Aorta (tissue), 5 donors: ENCODE results near the gene TBXA2R. TPM values are rescaled to one million over a fixed set of nuclear protein-coding genes. Genes with fewer than 3 reads are reported as not detected.

ENCODE experiments used
- ATAC-seq: fragments of 200-7000 bp; cut with Tn5 transposase; one replicate; pipeline ENCODE4 v1.9.1; 2022; ENCODE audit warnings: moderate library complexity; ENCODE audit not compliant: low FRiP score
- DNase-seq, 2 donors: peaks; one replicate each; pipeline ENCODE4 v3.0.0-alpha.2; 2020
- H3K27ac ChIP-seq, 2 donors: one replicate each; pipeline ENCODE4 v1.5.1; 2013; ENCODE audit warnings: low read length in 2 of 2, mild to moderate bottlenecking in 2 of 2, moderate library complexity in 2 of 2, control low read depth in 1 of 2, inconsistent platforms in 1 of 2, low read depth in 1 of 2
- H3K27me3 ChIP-seq, 2 donors: one replicate each; pipeline ENCODE4 v1.6.1; 2013; ENCODE audit warnings: control low read depth in 1 of 2, low read length in 1 of 2, mild to moderate bottlenecking in 1 of 2, moderate library complexity in 1 of 2; ENCODE audit not compliant: insufficient read depth in 2 of 2, control insufficient read depth in 1 of 2
- H3K36me3 ChIP-seq, 2 donors: one replicate each; pipeline ENCODE4 v1.6.1; 2013; ENCODE audit warnings: control low read depth in 1 of 2, low read length in 1 of 2, mild to moderate bottlenecking in 1 of 2; ENCODE audit not compliant: insufficient read depth in 2 of 2, control insufficient read depth in 1 of 2
- H3K4me1 ChIP-seq, 2 donors: one replicate each; pipeline ENCODE4 v1.6.1; 2013; ENCODE audit warnings: low read length in 2 of 2, control low read depth in 1 of 2, mild to moderate bottlenecking in 1 of 2, moderate library complexity in 1 of 2; ENCODE audit not compliant: insufficient read depth in 2 of 2, control insufficient read depth in 1 of 2
- H3K4me3 ChIP-seq, 2 donors: one replicate each; pipeline ENCODE4 v1.5.1; 2013; ENCODE audit warnings: low read length in 2 of 2, control low read depth in 1 of 2, mild to moderate bottlenecking in 1 of 2
- H3K9me3 ChIP-seq: one replicate; pipeline ENCODE4 v1.6.1; 2013; ENCODE audit warnings: mild to moderate bottlenecking, low read length; ENCODE audit not compliant: control insufficient read depth
- WGBS, 2 donors: extraction: QIAGEN DNeasy Blood & Tissue Kit; methylation state at CpG; one replicate each; pipeline ENCODE4 v1.1.7; 2013; 5-methylcytosine and 5-hydroxymethylcytosine counted together
- intact Hi-C, 2 donors: fragments of 100-400 bp; cut with DNase I; formaldehyde crosslinking; loops; one replicate each; pipeline versions ENCODE4 v1.14.2 to v1.15.0; 2022
- polyA plus RNA-seq, 2 donors: library from polyadenylated mRNA; stranded (reverse); fragments of 200-250 nt; gene quantifications; one replicate each; pipeline ENCODE4 v1.2.3, GENCODE V29; 2013
- total RNA-seq, 2 donors: library from RNA; stranded (reverse); fragmentation: NEBNext Ultra II Directional; extraction: Animal tissue kit (Norgen Biotek cat#: 25700); gene quantifications; one replicate each; pipeline ENCODE4 v1.2.1, GENCODE V29; 2021
- donor health status: healthy with polysubstance abuse.
- donor health status: Bipolar disorder and iron deficiency.
- donor health status: DM: no; HTN: no; CAD: no.
- donor health status: DM: no; HTN: no; CAD: no.
- donor health status: DM: yes; HTN: yes; CAD: no.

TBXA2R gene
- total and polyA plus RNA-seq, 4 donors, result 9.6 to 40.5 (median 33.5) TPM

DNA sequence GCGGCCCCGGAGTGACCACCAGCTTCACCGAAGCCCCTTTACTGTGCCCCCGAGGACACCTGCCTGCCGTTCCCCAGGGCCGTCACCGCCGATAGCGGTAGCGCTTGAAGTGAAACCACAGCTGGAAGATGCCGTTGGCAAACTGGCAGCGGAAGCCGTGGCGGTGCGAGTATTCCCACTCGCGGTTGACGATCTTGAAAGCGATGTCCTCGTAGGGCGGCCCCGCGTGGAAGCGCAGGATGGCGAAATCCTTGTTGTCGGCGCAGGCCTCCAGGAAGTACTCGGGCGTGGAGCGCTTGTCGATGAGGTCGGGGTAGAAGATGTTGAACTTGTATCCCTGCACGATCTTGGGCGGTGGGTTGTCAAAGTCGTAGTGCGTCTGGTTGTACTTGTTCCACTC lies 5.2 kb upstream of the TBXA2R start:
- 96% methylated on average over 36 of the region's 36 CpGs for WGBS, 2 donors
- H3K27me3 ChIP-seq, result no peaks in the 10 kb centered on the region
- ATAC-seq, result no peak
- H3K36me3 ChIP-seq, result no peaks in the 10 kb centered on the region
- no peak overlapping the region for H3K4me3 ChIP-seq
- no peak overlapping the region for H3K27ac ChIP-seq
- no peaks in the 10 kb centered on the region for H3K9me3 ChIP-seq
- DNase-seq, result peak; percentile 54 to 74
- intact Hi-C loops, result loop anchor here in 1 of 2 donors (10.0 kb wide), 1 partner anchor 307 kb away; no protein-coding TSS in a partner anchor
- no peaks in the 10 kb centered on the region for H3K4me1 ChIP-seq

DNA sequence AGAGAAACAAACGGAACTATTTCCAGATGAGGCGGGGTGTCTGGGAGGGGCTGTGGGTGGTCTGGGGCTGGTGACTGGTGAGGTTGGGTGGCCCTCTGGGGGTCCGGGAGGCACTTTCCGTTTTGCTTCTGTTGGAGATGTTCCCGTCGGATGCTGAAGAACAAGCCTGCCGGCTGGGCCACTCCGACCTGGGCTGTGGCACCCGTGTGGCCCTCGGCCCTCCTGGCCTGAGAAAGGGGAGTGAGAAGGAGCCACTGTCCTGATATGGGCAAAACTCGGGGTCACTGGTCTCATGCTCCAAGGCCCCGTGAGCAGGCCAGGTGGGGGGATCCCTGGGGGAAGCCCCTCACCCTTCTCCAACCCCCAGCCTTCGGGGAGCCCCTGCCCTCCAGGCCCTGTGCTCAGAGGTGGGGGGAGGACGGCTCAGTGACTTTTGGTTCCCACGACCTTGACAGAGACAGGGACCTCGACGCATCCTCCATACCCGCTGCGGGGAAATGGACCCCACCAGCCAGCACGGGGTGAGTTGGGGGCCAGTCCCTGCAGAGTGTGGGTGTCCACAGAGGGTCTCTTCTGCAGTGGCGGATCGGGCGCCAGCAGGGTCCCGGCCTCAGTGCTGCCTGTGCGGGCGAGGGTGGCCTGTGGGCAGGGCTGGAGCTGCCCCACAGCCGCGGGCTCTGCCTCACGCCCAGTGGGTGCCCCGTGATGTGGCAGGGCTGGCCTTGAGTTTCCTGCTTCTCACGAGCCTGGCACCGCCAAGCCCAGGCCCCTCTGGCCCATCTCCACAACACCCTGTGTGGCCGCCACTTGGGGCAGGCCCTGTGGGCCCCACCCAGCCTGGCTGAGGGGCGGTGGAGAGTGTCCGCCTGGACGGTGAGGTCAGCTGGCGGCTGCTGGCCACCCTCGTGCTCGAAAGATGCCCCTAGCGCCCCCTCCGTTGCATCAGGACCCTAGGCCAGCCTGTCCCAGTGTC lies 4.4 kb upstream of the TBXA2R start:
- DNase-seq (peak; percentile 49 to 74), ATAC-seq (no peak)
- Histone ChIP-seq H3K4me3 (no peak overlapping the region), H3K4me1 (no peaks in the 10 kb centered on the region), H3K36me3 (no peaks in the 10 kb centered on the region), H3K27ac (peak overlapping the region in 1 of 2 donors; percentile 23), H3K9me3 (no peaks in the 10 kb centered on the region), H3K27me3 (no peaks in the 10 kb centered on the region)
- intact Hi-C loops, result loop anchor here in 1 of 2 donors (10.0 kb wide), 1 partner anchor 306 kb away; no protein-coding TSS in a partner anchor
- 62 to 69% methylated on average over 38 to 41 of the region's 41 CpGs for WGBS, 2 donors

DNA sequence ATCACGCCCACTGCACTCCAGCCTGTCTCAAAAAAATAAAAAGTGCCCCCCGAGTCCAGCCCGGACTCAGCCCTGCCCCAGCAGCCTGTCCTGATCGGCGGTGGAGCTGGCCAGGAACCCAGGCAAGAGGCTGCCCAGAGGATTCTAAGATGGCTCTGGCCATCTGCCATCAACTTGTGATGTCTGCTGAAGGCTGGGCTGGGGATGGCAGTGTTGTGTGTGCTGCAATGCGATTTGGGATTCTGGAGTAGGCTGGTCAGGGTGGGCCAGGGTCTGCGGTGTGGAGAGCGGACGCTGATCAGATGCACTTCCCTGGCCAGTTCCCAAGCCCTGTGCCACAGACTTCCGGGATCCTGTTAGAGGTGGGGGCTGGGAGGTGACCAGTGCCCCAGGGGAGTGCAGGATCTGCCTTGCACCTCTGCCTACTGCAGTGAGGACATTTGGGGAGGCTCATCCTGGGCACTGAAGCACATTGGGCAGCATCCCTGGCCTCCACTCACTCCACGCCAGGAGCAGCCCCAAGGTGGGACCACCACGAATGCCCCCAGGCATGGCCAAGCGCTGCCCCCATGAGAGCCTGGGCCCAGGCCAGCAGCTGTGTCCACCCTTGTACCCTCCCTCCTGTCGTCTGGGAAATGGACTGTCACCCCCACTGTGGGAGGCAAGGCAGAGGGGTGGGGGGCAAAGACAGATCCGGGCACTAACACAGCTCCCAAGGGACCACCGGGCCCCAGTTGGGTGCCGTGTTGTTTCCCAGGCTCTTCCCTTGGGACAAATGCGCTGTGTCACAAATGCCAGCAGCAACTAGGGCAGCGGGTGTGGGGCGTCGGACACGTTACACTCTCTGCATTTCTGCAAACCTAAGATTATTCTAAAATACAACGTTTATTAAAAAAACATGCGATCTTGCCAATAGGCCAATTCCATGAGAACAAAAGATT lies 3.4 kb upstream of the TBXA2R start:
- DNase-seq (peak; percentile 63 to 76), ATAC-seq (no peak)
- no peaks in the 10 kb centered on the region for H3K36me3 ChIP-seq
- no peaks in the 10 kb centered on the region for H3K4me1 ChIP-seq
- WGBS, 2 donors, result 19 to 28% methylated on average over 24 of the region's 24 CpGs
- H3K27me3 ChIP-seq, result no peaks in the 10 kb centered on the region
- H3K4me3 ChIP-seq, result no peak overlapping the region
- H3K27ac ChIP-seq, result peak overlapping the region in 1 of 2 donors; percentile 55
- no peaks in the 10 kb centered on the region for H3K9me3 ChIP-seq
- intact Hi-C loops, result loop anchor here in 1 of 2 donors (5.0 to 10.0 kb wide), 2 partner anchors 38 to 305 kb away; partner anchors contain the start of gene HMG20B

DNA sequence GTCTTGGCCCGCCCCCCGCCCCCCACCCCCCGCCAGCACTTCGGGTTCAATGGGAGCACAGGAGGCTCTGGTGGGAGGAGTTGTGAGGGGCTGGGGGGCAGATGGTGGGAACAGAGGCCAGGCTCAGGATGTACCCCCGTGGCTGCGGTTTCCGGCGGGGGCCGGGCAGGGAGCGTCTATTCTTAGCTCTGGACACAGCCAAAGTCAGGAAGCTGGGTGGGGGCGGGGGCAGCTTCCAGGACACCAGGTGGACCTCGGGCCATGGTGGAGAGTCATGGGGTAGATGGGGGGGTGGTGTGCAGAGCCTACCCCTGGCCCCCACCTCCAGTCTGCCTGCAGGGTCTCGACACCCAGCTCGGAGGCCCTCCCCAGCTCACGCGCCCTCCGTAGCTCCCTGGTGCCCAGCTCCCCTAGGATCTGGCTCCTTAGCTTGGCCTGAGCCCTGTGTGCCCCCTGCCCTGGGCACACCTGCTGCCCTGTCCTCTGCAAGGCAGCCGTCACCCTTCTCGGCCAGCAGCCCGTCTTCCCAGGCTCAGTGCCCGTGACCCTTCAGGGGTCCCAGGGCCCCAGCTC lies 2.2 kb upstream of the TBXA2R start:
- Histone ChIP-seq H3K9me3 (no peaks in the 10 kb centered on the region), H3K4me3 (no peak overlapping the region), H3K36me3 (no peaks in the 10 kb centered on the region), H3K4me1 (peaks cover 0 to 2% of the 10 kb centered on the region in 2 donors), H3K27ac (peak overlapping the region in 1 of 2 donors; percentile 55), H3K27me3 (no peaks in the 10 kb centered on the region)
- intact Hi-C loops, result loop anchor here in 1 of 2 donors (5.0 kb wide), 1 partner anchor 37 kb away; the partner anchor contains the start of gene HMG20B
- ATAC-seq, result no peak
- DNase-seq, result peak in 1 of 2 donors; percentile 80
- 36 to 42% methylated on average over 16 to 21 of the region's 21 CpGs for WGBS, 2 donors

DNA sequence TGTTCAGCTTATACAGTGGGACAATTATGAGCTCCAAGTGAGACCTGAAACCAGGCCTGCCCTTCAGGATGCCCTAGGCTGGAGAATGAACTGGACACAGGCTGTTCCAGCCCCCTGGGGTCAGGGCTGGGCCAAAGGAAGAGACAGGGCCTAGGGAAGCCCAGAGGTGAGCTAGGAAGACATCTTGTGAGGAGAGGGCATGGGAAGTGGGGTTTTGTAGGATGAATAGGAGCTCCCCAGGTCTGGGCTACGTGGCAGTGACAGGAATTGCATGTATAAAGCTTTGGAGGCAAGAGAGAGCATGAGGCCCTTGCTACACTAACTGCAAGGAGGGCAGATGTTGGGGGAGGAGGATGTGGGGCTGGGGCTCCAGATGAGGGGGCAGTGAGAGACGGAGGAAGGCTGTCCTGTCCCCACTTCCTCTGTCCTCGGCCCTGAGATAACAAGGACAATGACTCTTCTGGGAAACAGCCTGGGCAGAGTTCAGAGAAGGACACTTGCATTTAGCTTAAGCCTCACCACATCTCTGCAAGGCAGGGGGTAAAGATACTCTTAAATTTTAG lies 1.5 kb upstream of the TBXA2R start:
- Histone ChIP-seq H3K4me3 (no peak overlapping the region), H3K4me1 (peaks cover 0 to 2% of the 10 kb centered on the region in 2 donors), H3K27ac (peak overlapping the region in 1 of 2 donors; percentile 63), H3K36me3 (no peaks in the 10 kb centered on the region), H3K9me3 (no peaks in the 10 kb centered on the region), H3K27me3 (no peaks in the 10 kb centered on the region)
- 43 to 54% methylated on average over 3 of the region's 3 CpGs for WGBS, 2 donors
- intact Hi-C loops, result loop anchor here in 1 of 2 donors (5.0 kb wide), 1 partner anchor 36 kb away; the partner anchor contains the start of gene HMG20B
- DNase-seq (no peak), ATAC-seq (no peak)

DNA sequence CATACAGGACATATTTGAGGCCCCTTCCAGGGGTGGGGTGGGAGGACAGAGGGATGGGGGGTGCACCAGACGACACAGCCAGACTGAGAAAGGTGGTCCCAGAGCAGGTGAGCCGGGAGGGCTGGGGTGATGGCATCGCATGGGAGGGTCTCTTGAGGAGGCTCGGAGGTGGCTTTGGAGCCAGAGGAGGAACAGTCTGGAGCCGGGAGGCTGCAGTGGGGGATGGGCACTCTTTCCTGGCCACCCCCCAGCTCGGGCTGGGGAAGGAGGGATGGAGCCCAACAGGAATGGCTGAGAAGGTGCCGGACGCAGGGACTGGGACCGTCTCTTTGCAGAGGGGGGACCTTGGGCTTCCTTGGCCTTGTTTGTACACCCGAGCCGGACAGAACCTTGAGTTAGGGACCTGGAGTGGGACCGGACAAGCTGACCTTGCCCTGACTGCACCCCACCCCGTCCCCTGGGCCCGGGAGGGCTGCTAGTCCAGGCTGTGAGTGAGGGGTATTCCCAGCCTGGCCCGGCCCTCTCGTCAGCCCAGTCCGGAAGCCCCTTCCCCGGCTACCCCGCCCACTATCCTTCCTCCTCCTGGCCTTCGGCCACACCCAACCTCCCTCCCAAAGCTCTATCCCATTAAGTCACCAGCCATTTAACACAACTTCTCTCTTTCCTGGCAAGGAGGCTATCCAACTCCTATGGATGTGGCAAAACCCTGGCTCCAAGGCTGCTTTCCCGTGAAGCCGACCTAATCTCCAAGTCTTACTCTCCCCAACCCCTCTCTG lies 816 bp upstream of the TBXA2R start:
- peak; percentile 21 for ATAC-seq
- peak overlapping the region; percentile 12 to 63 for H3K27ac ChIP-seq
- intact Hi-C loops, result loop anchor here in 1 of 2 donors (5.0 kb wide), 1 partner anchor 35 kb away; the partner anchor contains the start of gene HMG20B
- H3K4me1 ChIP-seq, result peaks cover 0 to 2% of the 10 kb centered on the region in 2 donors
- peak; percentile 86 to 88 for DNase-seq
- 2 to 7% methylated on average over 19 to 22 of the region's 22 CpGs for WGBS, 2 donors
- no peaks in the 10 kb centered on the region for H3K27me3 ChIP-seq
- peak overlapping the region; percentile 78 to 89 for H3K4me3 ChIP-seq
- no peaks in the 10 kb centered on the region for H3K9me3 ChIP-seq
- no peaks in the 10 kb centered on the region for H3K36me3 ChIP-seq

DNA sequence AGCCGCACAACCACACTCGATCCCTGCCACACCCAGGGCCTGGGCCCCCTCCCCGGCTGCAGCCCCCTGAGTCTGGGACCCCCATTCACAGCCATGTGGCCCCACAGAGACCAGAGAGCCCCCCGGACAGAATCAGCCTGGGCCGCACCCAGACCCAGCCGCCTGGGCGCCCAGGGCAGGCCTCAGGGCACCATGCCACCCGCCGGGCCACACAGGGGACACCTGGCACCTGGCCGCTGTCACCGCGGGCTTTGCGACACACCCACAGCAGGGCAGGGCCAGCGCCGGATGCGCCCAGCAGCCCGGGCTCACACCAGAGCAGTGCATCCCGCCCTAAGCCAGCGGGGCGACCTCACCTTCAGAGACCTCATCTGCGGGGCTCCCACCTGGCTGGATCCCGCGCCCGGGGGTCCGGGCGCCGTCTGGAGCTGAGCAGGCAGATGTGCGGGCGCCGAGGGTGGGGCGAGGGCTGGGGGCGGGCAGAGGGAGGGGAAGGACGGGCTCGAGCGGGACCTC lies 443 bp downstream of the TBXA2R start:
- intact Hi-C loops, result loop anchor here in 1 of 2 donors (5.0 kb wide), 1 partner anchor 34 kb away; the partner anchor contains the start of gene HMG20B
- ATAC-seq (peak; percentile 23), DNase-seq (peak; percentile 72 to 80)
- no peaks in the 10 kb centered on the region for H3K9me3 ChIP-seq
- H3K27me3 ChIP-seq, result no peaks in the 10 kb centered on the region
- H3K4me1 ChIP-seq, result peaks cover 0 to 2% of the 10 kb centered on the region in 2 donors
- H3K36me3 ChIP-seq, result no peaks in the 10 kb centered on the region
- 0 to 1% methylated on average over 28 to 35 of the region's 35 CpGs for WGBS, 2 donors
- peak overlapping the region; percentile 78 to 89 for H3K4me3 ChIP-seq
- H3K27ac ChIP-seq, result peak overlapping the region; percentile 65 to 98
